ENCODE results near the gene RGSL1.

The RGSL1 gene

DNA sequence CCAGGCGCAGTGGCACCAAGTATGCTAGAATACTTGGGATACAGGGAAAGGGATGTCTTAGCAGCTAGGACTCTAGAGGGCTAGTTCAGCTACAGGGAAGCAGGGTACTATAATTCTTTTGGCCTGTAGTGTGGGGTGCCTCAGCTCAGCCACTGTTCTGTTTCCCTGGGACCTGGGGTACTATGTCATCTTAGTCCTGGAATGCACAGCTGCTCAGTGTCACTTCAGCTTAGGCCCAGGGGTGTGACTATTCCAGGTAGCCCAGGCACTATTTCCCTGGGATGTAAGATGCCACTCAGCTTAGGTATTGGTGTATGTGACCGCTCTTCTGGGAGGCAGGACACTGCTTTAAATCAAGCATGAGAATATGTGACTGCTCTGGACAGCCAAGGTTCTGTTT is 34.1 kb downstream of the RGSL1 start:
- no peak for TF ChIP-seq EZH2phosphoT487 (IDR thresholded peaks at IDR 0.05; ENCODE audit: borderline replicate concordance, low read length)
- TF ChIP-seq, protein P1, sequence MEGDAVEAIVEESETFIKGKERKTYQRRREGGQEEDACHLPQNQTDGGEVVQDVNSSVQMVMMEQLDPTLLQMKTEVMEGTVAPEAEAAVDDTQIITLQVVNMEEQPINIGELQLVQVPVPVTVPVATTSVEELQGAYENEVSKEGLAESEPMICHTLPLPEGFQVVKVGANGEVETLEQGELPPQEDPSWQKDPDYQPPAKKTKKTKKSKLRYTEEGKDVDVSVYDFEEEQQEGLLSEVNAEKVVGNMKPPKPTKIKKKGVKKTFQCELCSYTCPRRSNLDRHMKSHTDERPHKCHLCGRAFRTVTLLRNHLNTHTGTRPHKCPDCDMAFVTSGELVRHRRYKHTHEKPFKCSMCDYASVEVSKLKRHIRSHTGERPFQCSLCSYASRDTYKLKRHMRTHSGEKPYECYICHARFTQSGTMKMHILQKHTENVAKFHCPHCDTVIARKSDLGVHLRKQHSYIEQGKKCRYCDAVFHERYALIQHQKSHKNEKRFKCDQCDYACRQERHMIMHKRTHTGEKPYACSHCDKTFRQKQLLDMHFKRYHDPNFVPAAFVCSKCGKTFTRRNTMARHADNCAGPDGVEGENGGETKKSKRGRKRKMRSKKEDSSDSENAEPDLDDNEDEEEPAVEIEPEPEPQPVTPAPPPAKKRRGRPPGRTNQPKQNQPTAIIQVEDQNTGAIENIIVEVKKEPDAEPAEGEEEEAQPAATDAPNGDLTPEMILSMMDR (IDR thresholded peaks at IDR 0.05; ENCODE audit: low read depth, low read length, poor library complexity, severe bottlenecking) = no peak
- Histone ChIP-seq H3K27ac (ENCODE audit: low read depth, low read length) (no peak overlapping the region), H3K27me3 (ENCODE audit: control insufficient read depth, low read length) (peaks cover 3% of the 10 kb centered on the region; the same call in 1 of the 2 replicates), H3K4me3 (ENCODE audit: low read length) (no peak overlapping the region), H3K4me2 (ENCODE audit: low read length) (no peak overlapping the region), H3K9me2 (replicated peaks; ENCODE audit: control insufficient read depth, low read length) (no peaks in the 10 kb centered on the region), H3K9me3 (ENCODE audit: control insufficient read depth, insufficient read depth, low read length) (no peaks in the 10 kb centered on the region), H4K20me1 (ENCODE audit: control insufficient read depth, insufficient read depth, low read depth, low read length) (no peaks in the 10 kb centered on the region), H3K4me1 (ENCODE audit: control insufficient read depth, low read length) (peaks cover 8% of the 10 kb centered on the region; the same call in 1 of the 2 replicates), H3K36me3 (ENCODE audit: control insufficient read depth, low read length) (no peaks in the 10 kb centered on the region), H3K79me2 (ENCODE audit: control insufficient read depth, low read length) (no peaks in the 10 kb centered on the region), H3F3A (ENCODE audit: control insufficient read depth, insufficient read depth) (no peaks in the 10 kb centered on the region)

DNA sequence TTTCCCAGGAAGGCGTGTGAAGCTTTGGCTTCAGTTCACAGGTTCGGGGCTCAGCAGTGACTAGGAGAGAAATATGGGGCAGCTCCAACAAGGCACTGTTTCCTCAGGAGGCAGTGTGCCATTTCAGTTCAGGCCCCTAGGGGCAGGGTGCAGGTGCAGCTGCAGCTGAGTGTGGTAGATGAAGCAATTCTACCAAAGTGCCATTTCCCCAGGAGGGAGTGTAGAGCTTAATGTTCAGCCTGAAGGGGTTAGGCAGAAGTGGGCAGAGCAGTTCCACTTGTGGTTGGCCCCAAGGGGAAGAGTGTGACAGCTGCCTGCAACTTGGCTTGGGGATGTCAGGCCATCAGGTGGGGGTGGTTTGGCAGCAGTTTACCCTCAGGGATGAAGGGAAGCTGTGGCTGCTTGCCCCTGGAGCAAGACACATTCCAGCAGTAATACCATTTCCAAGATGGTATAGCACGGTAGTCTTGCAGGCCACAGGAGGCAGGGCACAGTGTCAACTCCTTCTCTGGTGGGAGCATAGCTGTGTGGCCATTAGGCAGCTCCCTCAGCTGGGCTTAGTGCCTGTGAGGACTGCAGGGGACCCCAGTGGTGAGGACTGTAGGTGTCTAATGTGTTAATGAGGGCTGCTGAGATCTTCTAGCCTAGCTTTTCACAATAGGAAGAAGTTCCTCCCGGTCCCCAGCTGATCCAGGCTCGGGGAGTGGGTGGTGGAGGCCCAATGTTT is 34.7 kb downstream of the RGSL1 start:
- H4K20me1 ChIP-seq (ENCODE audit: control insufficient read depth, insufficient read depth, low read depth, low read length) = no peaks in the 10 kb centered on the region
- H3K4me3 ChIP-seq (ENCODE audit: low read length) = no peak overlapping the region
- no peak overlapping the region for H3K27ac ChIP-seq (ENCODE audit: low read depth, low read length)
- no peaks in the 10 kb centered on the region for H3K36me3 ChIP-seq (ENCODE audit: control insufficient read depth, low read length)
- H3F3A ChIP-seq (ENCODE audit: control insufficient read depth, insufficient read depth) = no peaks in the 10 kb centered on the region
- H3K9me3 ChIP-seq (ENCODE audit: control insufficient read depth, insufficient read depth, low read length) = no peaks in the 10 kb centered on the region
- TF ChIP-seq, protein P1 (IDR thresholded peaks at IDR 0.05; ENCODE audit: low read depth, low read length, poor library complexity, severe bottlenecking) = peak; percentile 54
- TF ChIP-seq EZH2phosphoT487 (IDR thresholded peaks at IDR 0.05; ENCODE audit: borderline replicate concordance, low read length) = no peak
- peaks cover 8% of the 10 kb centered on the region; the same call in 1 of the 2 replicates for H3K4me1 ChIP-seq (ENCODE audit: control insufficient read depth, low read length)
- peaks cover 7% of the 10 kb centered on the region for H3K27me3 ChIP-seq (ENCODE audit: control insufficient read depth, low read length)
- no peaks in the 10 kb centered on the region for H3K79me2 ChIP-seq (ENCODE audit: control insufficient read depth, low read length)
- peak overlapping the region; percentile 4; the same call in 1 of the 2 replicates for H3K4me2 ChIP-seq (ENCODE audit: low read length)
- no peaks in the 10 kb centered on the region for H3K9me2 ChIP-seq (replicated peaks; ENCODE audit: control insufficient read depth, low read length)

DNA sequence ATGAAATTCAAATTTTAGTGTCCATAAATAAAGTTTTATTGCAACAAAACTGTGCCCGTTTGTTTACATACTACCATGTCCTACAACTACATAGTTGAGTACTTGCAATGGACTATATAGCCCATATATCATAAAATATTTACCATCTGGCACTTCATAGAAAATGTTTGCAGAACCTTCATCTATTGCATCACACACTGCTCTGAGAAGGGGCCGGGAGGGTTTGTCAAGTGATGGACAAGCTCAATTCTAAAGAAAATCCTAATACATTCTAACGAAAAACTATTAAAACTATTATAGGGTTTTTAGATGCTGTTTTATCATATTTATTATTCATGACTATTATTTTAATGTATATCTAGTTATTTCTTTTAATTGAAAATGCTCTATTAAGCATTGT is 35.9 kb downstream of the RGSL1 start:
- no peak for TF ChIP-seq EZH2phosphoT487 (IDR thresholded peaks at IDR 0.05; ENCODE audit: borderline replicate concordance, low read length)
- TF ChIP-seq, protein P1 (IDR thresholded peaks at IDR 0.05; ENCODE audit: low read depth, low read length, poor library complexity, severe bottlenecking) = no peak
- H3K27me3 ChIP-seq (ENCODE audit: control insufficient read depth, low read length) = peaks cover 9% of the 10 kb centered on the region
- H3K4me3 ChIP-seq (ENCODE audit: low read length) = no peak overlapping the region
- H3K4me1 ChIP-seq (ENCODE audit: control insufficient read depth, low read length) = peaks cover 8% of the 10 kb centered on the region; the same call in 1 of the 2 replicates
- no peaks in the 10 kb centered on the region for H4K20me1 ChIP-seq (ENCODE audit: control insufficient read depth, insufficient read depth, low read depth, low read length)
- no peaks in the 10 kb centered on the region for H3K36me3 ChIP-seq (ENCODE audit: control insufficient read depth, low read length)
- no peaks in the 10 kb centered on the region for H3K79me2 ChIP-seq (ENCODE audit: control insufficient read depth, low read length)
- no peak overlapping the region for H3K4me2 ChIP-seq (ENCODE audit: low read length)
- H3K9me3 ChIP-seq (ENCODE audit: control insufficient read depth, insufficient read depth, low read length) = no peaks in the 10 kb centered on the region
- no peaks in the 10 kb centered on the region for H3K9me2 ChIP-seq (replicated peaks; ENCODE audit: control insufficient read depth, low read length)
- no peaks in the 10 kb centered on the region for H3F3A ChIP-seq (ENCODE audit: control insufficient read depth, insufficient read depth)
- H3K27ac ChIP-seq (ENCODE audit: low read depth, low read length) = no peak overlapping the region
